HEK293T (cell line): ENCODE measurements around the gene TTC33.

Experiments
- FOXA1 ChIP-seq: fragments of 450-650 bp; IDR thresholded peaks from 2 replicates; pipeline ENCODE4 v1.6.1; 2016; ENCODE audit warnings: mild to moderate bottlenecking
- SUZ12 ChIP-seq: fragments of 450-650 bp; IDR thresholded peaks from 2 replicates; pipeline ENCODE4 v1.6.1; 2016; ENCODE audit warnings: mild to moderate bottlenecking

DNA sequence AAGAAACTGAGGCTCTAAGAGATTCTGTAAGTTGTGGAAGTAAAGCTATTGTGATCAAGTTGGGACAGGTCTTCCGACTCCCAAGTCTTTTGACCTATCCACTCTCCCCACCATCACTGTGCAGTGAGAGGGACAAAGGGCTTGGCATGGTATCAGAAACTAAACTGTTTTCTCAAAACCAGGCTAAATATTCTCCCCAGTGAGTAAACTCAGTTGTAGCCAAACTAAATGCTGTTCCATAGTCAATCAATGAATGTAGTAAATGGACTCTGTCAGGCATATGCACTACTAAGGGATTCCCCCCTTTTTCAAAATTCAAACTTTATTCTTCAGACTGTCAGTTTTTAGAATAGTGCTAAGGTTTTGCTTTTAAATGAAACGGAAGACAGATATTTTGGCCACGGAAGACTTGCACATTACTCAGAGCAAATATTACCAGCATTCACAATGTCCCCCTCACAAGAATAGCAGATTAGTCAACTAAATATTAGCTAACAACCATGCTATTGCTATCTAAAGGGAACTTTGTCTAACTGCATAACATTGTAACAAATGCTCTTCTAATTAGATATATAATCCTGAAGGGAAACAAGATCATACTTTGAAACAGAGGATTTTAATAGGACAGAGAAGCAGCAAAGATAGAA, 35.3 kb upstream of the TTC33 start:
- no peak for TF ChIP-seq FOXA1
- TF ChIP-seq SUZ12 = no peak
